Measurements from ENCODE around the gene TPSG1.
"Not testable (repeated sequence)": the region's sequence is repeated elsewhere in the genome, so short reads cannot be mapped to it uniquely, and the experiment has no call there.

Gene TPSG1

GRCh38 chr16:1215574-1216295, 9.3 kb downstream of the TPSG1 start:
- no peak for DNase-seq (ENCODE audit: low spot score)

- no peak for DNase-seq (ENCODE audit: low spot score)
These were observed 10.3 kb downstream of the TPSG1 start for GRCh38 chr16:1214719-1215118.

GRCh38 chr16:1213796-1214372, 11.2 kb downstream of the TPSG1 start:
- no peak for DNase-seq (ENCODE audit: low spot score)

GRCh38 chr16:1213231-1213630, 11.8 kb downstream of the TPSG1 start:
- DNase-seq (ENCODE audit: low spot score), result no peak

- no peak for DNase-seq (ENCODE audit: low spot score)
These were observed 12.4 kb downstream of the TPSG1 start for GRCh38 chr16:1212616-1213194.

- DNase-seq (ENCODE audit: low spot score), result no peak
These were observed 13.4 kb downstream of the TPSG1 start for GRCh38 chr16:1211451-1212268.

GRCh38 chr16:1210461-1210860, 14.6 kb downstream of the TPSG1 start:
- DNase-seq (ENCODE audit: low spot score), result no peak

- DNase-seq (ENCODE audit: low spot score), result no peak
These were observed 16.0 kb downstream of the TPSG1 start for GRCh38 chr16:1209081-1209480.

- no peak for DNase-seq (ENCODE audit: low spot score)
These were observed 16.7 kb downstream of the TPSG1 start for GRCh38 chr16:1208239-1208830.

- no peak for DNase-seq (ENCODE audit: low spot score)
These were observed 18.3 kb downstream of the TPSG1 start for GRCh38 chr16:1206786-1207185.

- DNase-seq (ENCODE audit: low spot score), result no peak
These were observed 18.7 kb downstream of the TPSG1 start for GRCh38 chr16:1206326-1206725.

- no peak for DNase-seq (ENCODE audit: low spot score)
These were observed 20.1 kb downstream of the TPSG1 start for GRCh38 chr16:1204933-1205332.

GRCh38 chr16:1202274-1202673, 22.8 kb downstream of the TPSG1 start:
- no peak for DNase-seq (ENCODE audit: low spot score)

GRCh38 chr16:1201444-1201843, 23.6 kb downstream of the TPSG1 start:
- DNase-seq (ENCODE audit: low spot score), result no peak

GRCh38 chr16:1200014-1200627, 24.9 kb downstream of the TPSG1 start:
- no peak for DNase-seq (ENCODE audit: low spot score)

- no peak for DNase-seq (ENCODE audit: low spot score)
These were observed 25.6 kb downstream of the TPSG1 start for GRCh38 chr16:1199347-1200013.

GRCh38 chr16:1198671-1199346, 26.3 kb downstream of the TPSG1 start:
- DNase-seq (ENCODE audit: low spot score), result not testable (repeated sequence)

- no peak for DNase-seq (ENCODE audit: low spot score)
These were observed 26.9 kb downstream of the TPSG1 start for GRCh38 chr16:1198194-1198593.

GRCh38 chr16:1197237-1197866, 27.7 kb downstream of the TPSG1 start:
- DNase-seq (ENCODE audit: low spot score), result no peak

- no peak for DNase-seq (ENCODE audit: low spot score)
These were observed 28.6 kb downstream of the TPSG1 start for GRCh38 chr16:1196494-1196893.

GRCh38 chr16:1195393-1195666, 29.7 kb downstream of the TPSG1 start:
- no peak for DNase-seq (ENCODE audit: low spot score)

All from cerebellar cortex (tissue), 1 donor.